NCI-H1105 (cell line): Measurements from ENCODE around the gene FHOD3.

ENCODE experiments used
- DNase-seq: peaks from one replicate; lab custom pipeline; 2025; lab: John Stamatoyannopoulos, UW

The FHOD3 gene

GRCh38 chr18:36630917-36631316 lies 333.4 kb downstream of the FHOD3 start:
- no peak for DNase-seq

GRCh38 chr18:36633961-36634412 lies 336.5 kb downstream of the FHOD3 start:
- peak; percentile 86 for DNase-seq

- peak; percentile 28 for DNase-seq
Observed at GRCh38 chr18:36634573-36635216, 337.2 kb downstream of the FHOD3 start.

- no peak for DNase-seq
Observed at GRCh38 chr18:36635414-36636096, 338.0 kb downstream of the FHOD3 start.

DNA sequence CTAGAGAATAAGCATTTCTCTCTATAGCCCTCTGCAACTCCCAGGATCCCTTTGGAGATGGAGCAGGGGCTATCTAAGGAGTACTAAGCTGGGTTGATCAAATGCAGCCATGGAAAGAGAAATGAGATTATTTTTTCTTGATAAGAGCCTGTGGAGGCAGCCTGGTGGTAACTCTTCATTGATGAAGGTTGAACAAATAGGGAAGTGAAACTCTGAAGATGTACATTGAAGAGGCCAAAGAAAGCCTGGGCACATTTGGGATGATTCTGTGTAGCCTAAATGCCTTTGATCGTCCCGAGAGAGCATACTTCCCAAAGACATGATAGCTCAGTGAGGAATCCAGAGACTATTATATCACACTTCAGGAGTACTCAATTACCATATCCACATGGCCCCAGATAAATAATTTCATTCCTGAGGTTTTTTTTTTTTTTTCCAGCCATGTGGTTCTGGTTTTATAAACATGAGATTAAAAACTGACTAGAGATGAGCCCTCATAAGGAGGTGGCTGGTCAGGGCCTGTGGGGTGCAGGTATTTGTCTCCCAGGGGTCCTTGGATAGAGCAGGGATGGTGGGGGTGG lies 338.8 kb downstream of the FHOD3 start:
- DNase-seq = no peak

- no peak for DNase-seq
Observed at GRCh38 chr18:36638224-36638623, 340.7 kb downstream of the FHOD3 start.

DNA sequence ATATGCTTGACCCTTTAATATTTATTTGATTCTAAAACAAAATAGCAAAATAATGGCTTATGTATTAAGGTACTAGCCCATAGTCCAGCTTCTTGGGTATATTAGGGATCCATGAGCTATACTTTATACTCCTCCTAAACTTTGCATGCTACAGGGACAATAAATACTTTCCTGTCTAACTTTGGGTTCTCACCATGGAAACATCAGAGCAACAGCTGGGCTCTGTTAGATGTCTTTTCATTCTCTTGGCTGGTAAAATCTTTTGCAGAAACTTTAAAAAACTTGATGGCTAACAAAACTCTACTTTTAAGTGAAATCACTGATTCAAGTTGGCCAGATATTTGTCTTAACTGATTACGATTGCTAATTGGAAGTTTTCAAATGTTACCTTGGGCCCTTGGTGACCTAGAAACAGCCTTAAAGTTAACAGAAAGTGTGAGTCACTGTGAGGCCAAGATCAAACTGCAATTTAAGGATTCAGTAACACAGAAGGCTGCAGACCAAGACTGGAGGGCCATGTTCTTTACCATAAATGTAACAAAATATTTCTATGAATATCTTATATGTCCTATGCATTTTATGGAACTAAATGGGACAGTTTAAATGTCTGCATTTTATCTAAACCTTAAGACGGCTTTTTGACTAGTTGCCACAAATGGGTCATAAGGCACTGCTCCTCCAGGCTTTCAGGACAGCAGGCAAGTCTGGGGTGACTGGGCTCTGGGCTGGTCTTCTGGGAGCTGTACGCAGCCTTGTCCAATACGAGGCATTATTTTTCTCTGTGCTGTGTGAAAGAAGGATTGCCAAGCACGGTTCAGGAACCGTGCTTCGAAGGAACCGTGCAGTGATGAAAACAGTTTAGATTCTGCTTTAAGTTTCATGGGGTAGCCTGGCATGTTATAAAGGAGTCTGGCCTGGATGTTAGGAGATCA lies 342.8 kb downstream of the FHOD3 start:
- no peak for DNase-seq

- no peak for DNase-seq
Observed at GRCh38 chr18:36643061-36643460, 345.5 kb downstream of the FHOD3 start.

- no peak for DNase-seq
Observed at GRCh38 chr18:36648803-36649202, 351.3 kb downstream of the FHOD3 start.

GRCh38 chr18:36649205-36649604 lies 351.7 kb downstream of the FHOD3 start:
- DNase-seq = no peak

DNA sequence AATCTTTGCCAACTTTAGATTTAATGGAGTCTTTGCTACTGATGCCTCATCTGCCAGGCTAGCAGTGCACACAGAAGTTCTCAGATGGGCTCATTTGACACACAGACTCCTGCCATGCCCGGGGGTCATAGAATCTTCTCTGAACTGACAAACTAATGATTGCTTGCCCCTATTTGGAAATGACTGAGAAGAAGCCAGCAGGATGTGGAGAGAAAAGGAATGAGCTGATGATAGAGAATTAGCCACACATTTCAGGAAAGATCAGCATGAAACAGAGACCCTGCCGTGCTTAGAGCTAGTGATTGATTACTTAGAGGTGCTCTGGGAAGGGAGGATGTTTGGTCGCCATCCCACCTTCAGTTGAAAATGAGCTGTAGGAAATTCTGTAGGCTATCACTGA lies 352.8 kb downstream of the FHOD3 start:
- no peak for DNase-seq

DNA sequence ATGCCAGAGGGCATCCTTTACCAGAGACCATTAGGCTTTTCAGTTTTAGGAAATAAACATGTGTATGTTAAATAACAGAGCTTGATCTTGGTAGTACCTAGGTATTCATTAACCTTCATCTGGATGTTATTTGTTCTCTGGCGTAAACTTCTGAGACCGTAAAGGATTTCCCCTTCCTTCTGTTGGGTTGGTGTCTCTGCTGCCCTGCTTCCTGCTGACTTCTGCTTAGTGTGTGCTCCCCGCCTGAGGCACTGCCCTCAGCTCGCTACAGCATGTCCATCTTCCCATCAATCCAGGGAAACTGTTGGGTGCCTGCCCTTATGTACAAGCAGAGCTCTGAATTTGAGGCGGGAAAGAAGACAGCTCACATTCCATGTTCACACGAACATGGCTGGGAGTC lies 353.4 kb downstream of the FHOD3 start:
- DNase-seq = no peak

GRCh38 chr18:36652503-36652902 lies 355.0 kb downstream of the FHOD3 start:
- no peak for DNase-seq

DNA sequence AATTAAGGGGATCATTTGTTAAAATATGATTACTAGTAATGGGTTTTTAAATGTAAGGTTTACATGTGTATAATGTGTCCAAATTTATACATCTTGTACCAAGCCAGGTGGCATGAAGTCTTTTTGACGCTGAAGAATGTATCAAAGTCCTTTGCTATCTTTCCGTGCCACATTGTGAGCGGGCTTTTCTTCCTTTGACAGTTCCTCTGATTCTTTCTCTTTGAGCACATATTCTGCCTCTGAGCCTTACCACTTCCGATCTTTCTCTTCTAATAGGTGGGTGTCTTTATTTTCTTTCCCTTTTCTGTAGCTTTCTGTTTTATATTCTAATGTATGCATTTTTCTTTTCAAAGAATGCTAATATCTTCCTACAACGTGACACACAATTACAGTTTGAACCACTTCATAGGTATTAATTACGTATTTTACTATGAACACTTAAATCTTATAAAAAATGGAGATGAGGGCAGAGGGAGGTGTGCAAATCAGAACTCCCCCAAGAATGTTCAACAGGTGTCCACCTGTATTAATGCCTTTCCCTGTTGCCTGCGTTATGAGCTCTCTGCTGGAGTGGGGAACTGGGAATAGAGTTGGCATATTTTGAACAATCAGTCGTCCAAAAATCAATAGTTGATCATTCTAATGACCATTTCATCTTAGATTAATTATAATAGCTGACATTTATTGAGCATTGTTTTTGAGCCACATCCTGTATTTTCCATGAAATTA lies 355.8 kb downstream of the FHOD3 start:
- no peak for DNase-seq

GRCh38 chr18:36653870-36654269 lies 356.4 kb downstream of the FHOD3 start:
- DNase-seq = no peak

- no peak for DNase-seq
Observed at GRCh38 chr18:36655074-36655473, 357.6 kb downstream of the FHOD3 start.

GRCh38 chr18:36655930-36656329 lies 358.4 kb downstream of the FHOD3 start:
- DNase-seq = no peak

DNA sequence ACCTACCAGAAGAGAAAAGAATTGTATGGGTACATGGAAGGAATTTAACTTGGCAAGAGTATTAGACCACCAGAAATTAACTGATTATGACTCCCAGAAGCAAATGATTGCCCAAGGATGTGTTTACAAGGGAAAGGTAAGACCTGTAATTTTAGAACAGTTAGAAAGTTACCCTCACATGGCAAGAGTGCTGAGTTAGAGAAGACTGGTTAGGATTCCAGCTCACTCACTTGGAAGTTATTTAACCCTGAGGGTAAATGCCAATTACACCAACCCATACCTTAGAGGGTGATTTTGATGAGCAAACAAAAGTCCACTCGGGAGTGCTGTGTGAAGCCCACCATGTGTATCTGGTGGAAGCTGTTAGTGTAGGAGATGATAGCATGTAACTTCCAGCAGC lies 361.1 kb downstream of the FHOD3 start:
- no peak for DNase-seq

GRCh38 chr18:36660311-36660710 lies 362.8 kb downstream of the FHOD3 start:
- DNase-seq = no peak

DNA sequence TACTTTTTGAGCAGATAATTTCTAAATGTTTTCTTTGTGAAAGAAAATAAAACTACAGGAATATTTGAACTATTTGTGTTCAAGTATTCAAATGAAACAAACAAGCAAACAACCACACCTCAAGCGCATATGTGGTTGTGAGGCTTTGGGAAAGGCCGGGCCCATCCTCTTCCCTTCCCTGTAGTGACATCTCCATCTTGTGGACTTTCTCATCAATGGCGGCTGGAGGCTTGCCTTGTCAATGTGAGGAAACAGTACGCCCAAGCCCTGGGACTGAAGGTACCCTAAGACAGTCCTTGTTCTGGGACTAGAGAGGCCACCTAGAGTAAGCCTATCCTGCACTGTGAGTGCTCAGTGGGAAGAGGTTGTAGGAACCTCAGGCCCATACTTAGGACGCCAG lies 364.5 kb downstream of the FHOD3 start:
- DNase-seq = peak; percentile 4

DNA sequence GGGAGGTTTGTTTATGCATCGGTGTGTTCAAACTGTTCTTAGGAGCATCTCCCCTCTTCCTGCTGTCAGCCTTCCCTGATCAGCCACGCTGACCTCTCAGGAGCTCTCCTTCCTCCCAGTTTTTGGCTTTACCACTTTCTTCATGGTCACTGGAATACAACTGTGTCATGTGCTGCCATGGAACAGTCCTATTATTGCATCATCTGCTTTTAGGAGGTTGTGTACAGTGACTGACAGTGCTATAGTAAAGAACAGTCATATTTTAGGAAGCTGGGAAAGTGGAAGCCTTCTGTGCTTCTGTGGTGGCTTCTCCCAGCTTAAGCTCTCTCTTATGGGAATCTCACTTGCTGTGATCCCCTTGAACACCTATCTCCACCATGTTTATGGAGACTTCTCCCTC lies 365.8 kb downstream of the FHOD3 start:
- DNase-seq = no peak

GRCh38 chr18:36665952-36666351 lies 368.4 kb downstream of the FHOD3 start:
- DNase-seq = no peak
